HEK293 (cell line): ENCODE results near the gene ADSS1.

ENCODE experiments used
- GLI4 ChIP-seq: fragments of 450-650 bp; formaldehyde crosslinking; IDR thresholded peaks from 2 replicates; pipeline ENCODE4 v1.5.1; 2016; ENCODE audit warnings: missing biosample characterization, missing genetic modification characterization
- RBAK ChIP-seq: fragments of 450-650 bp; formaldehyde crosslinking; IDR thresholded peaks from 2 replicates; pipeline ENCODE4 v1.5.1; 2016; ENCODE audit warnings: missing biosample characterization, missing genetic modification characterization
- ZNF155 ChIP-seq: fragments of 450-650 bp; formaldehyde crosslinking; IDR thresholded peaks from 2 replicates; pipeline ENCODE4 v1.5.1; 2016; ENCODE audit warnings: missing biosample characterization, missing genetic modification characterization
- ZNF350 ChIP-seq: fragments of 450-650 bp; formaldehyde crosslinking; IDR thresholded peaks from 2 replicates; pipeline ENCODE4 v1.5.0; 2017; ENCODE audit warnings: missing biosample characterization, mild to moderate bottlenecking, missing genetic modification characterization
- ZNF398 ChIP-seq: fragments of 450-650 bp; formaldehyde crosslinking; IDR thresholded peaks from 2 replicates; pipeline ENCODE4 v1.5.1; 2017; ENCODE audit warnings: missing biosample characterization, missing genetic modification characterization
- ZNF660 ChIP-seq: fragments of 450-650 bp; IDR thresholded peaks from 2 replicates; pipeline ENCODE4 v1.5.1; 2018; ENCODE audit warnings: missing biosample characterization, mild to moderate bottlenecking, missing genetic modification characterization
- ZNF776 ChIP-seq: fragments of 450-650 bp; formaldehyde crosslinking; IDR thresholded peaks from 2 replicates; pipeline ENCODE4 v1.5.0; 2017; ENCODE audit warnings: missing biosample characterization, missing genetic modification characterization, borderline replicate concordance
- TF ChIP-seq, protein P1 (sequence below): fragments of 450-650 bp; formaldehyde crosslinking; IDR thresholded peaks from 2 replicates; pipeline ENCODE4 v1.5.1; 2016; ENCODE audit warnings: missing biosample characterization, missing genetic modification characterization
- TF ChIP-seq, protein P2 (sequence below): fragments of 450-650 bp; formaldehyde crosslinking; IDR thresholded peaks from 2 replicates; pipeline ENCODE4 v1.5.1; 2016; ENCODE audit warnings: missing biosample characterization, missing genetic modification characterization

DNA sequence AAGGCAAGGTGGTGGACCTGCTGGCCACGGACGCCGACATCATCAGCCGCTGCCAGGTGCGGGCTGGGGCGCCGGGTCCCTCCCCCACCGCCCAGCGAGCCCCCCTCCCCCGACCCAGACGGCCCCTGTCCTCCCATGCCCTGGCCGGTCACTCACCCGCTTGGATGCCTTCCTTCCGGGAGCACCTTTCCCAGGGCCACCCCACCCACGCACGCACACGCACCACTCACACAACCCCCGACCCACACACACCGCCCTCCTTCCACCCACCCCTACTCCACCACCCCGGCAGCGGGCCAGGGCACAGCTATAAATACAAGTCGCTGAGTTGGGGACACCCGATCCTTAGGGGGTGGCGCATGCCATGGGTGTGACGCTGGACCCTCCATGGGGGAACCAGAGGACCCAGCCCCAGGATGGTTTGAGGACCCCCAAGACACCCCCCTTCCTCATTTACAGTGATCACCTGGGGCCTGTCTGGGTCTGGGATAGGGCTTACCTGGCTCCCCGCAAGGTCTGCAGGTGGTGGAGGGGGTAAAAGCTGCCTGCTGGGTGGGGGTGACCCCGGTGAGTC is 465 bp downstream of the ADSS1 start:
- TF ChIP-seq, protein P1, sequence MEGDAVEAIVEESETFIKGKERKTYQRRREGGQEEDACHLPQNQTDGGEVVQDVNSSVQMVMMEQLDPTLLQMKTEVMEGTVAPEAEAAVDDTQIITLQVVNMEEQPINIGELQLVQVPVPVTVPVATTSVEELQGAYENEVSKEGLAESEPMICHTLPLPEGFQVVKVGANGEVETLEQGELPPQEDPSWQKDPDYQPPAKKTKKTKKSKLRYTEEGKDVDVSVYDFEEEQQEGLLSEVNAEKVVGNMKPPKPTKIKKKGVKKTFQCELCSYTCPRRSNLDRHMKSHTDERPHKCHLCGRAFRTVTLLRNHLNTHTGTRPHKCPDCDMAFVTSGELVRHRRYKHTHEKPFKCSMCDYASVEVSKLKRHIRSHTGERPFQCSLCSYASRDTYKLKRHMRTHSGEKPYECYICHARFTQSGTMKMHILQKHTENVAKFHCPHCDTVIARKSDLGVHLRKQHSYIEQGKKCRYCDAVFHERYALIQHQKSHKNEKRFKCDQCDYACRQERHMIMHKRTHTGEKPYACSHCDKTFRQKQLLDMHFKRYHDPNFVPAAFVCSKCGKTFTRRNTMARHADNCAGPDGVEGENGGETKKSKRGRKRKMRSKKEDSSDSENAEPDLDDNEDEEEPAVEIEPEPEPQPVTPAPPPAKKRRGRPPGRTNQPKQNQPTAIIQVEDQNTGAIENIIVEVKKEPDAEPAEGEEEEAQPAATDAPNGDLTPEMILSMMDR (tag by site-specific recombination), result no peak
- TF ChIP-seq ZNF660 (tag by site-specific recombination) (no peak), GLI4 (tag by site-specific recombination) (no peak), RBAK (tag by site-specific recombination) (no peak), ZNF155 (tag by site-specific recombination) (no peak), ZNF398 (tag by site-specific recombination) (peak; percentile 55; the same call in 1 of the 2 replicates), ZNF776 (no peak), ZNF350 (tag by site-specific recombination) (no peak)
- TF ChIP-seq, protein P2, sequence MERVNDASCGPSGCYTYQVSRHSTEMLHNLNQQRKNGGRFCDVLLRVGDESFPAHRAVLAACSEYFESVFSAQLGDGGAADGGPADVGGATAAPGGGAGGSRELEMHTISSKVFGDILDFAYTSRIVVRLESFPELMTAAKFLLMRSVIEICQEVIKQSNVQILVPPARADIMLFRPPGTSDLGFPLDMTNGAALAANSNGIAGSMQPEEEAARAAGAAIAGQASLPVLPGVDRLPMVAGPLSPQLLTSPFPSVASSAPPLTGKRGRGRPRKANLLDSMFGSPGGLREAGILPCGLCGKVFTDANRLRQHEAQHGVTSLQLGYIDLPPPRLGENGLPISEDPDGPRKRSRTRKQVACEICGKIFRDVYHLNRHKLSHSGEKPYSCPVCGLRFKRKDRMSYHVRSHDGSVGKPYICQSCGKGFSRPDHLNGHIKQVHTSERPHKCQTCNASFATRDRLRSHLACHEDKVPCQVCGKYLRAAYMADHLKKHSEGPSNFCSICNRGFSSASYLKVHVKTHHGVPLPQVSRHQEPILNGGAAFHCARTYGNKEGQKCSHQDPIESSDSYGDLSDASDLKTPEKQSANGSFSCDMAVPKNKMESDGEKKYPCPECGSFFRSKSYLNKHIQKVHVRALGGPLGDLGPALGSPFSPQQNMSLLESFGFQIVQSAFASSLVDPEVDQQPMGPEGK (tag by site-specific recombination), result peak; percentile 47
